Measurements from ENCODE around the gene IWS1.

IWS1 gene

GRCh38 chr2:127523269-127523939 is 2.9 kb downstream of the IWS1 start:
- DNase-seq (ENCODE audit: insufficient read length) (no peak), FAIRE-seq (no peak)
- no peak for TF ChIP-seq TAF1 (IDR thresholded peaks at IDR 0.05; ENCODE audit: borderline replicate concordance, low read depth, low read length)
- TF ChIP-seq POLR2AphosphoS5 (IDR thresholded peaks at IDR 0.05; ENCODE audit: low read depth, low read length) = no peak
- TF ChIP-seq POLR2A (IDR thresholded peaks at IDR 0.05; ENCODE audit: low read depth, low read length) = no peak

DNA sequence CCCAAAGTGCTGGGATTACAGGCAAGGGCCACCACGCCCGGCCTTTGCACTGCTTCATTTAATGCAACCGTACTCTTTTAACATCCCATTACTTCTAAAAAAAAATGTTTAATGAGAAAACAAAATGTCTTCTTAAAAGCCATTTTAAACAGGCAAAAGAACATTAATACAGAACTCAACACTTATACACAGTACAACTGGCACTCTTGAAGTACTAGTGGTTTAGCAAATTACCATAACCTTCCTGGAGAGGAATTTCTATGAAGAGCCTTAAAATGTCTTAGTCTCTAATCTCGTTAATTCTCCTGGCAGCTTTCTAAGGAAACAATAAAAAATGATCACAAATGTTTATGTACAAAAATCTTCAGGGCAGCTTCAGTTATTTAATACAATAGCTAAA is 5.9 kb downstream of the IWS1 start:
- FAIRE-seq = no peak
- no peak for DNase-seq (ENCODE audit: insufficient read length)
- no peak for TF ChIP-seq POLR2AphosphoS5 (IDR thresholded peaks at IDR 0.05; ENCODE audit: low read depth, low read length)
- TF ChIP-seq TAF1 (IDR thresholded peaks at IDR 0.05; ENCODE audit: borderline replicate concordance, low read depth, low read length) = no peak
- no peak for TF ChIP-seq POLR2A (IDR thresholded peaks at IDR 0.05; ENCODE audit: low read depth, low read length)

- DNase-seq (ENCODE audit: insufficient read length) (no peak), FAIRE-seq (no peak)
- TF ChIP-seq POLR2AphosphoS5 (IDR thresholded peaks at IDR 0.05; ENCODE audit: low read depth, low read length) = no peak
- no peak for TF ChIP-seq POLR2A (IDR thresholded peaks at IDR 0.05; ENCODE audit: low read depth, low read length)
Measured at GRCh38 chr2:127517465-127517864, 8.8 kb downstream of the IWS1 start.

DNA sequence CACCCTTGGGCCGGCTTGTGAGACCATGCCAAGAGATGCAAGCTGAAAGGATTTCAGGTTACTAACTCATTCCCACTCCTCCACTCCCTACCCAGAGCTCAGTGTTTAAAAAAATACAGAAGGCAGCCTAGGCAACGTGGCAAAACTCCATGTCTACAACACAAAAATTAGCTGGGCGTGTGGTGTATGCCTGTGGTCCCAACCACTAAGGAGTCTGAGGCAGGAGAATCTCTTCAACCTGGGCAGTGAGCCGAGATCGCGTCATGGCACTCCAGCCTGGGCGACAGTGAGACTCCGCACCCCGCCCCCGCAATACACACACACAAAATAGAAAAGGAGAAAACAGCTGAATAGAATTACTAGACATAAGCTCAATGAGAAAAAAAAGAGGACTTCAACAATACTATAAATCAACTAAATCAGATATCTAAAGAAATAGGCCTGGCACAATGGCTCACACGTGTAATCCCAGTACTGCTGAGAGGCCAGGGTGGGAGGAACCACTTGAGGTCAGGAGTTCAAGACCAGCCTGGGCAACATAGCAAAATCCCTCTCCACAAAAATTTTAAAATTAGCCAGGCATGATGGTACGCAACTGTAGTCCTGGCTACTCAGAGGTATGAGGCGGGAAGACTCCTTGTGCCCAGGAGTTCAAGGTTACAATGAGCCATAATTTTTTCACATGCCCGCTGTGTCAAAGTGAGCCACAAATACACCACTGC is 10.1 kb downstream of the IWS1 start:
- no peak for DNase-seq (ENCODE audit: insufficient read length)
- FAIRE-seq = no peak
- TF ChIP-seq POLR2AphosphoS5 (IDR thresholded peaks at IDR 0.05; ENCODE audit: low read depth, low read length) (no peak), POLR2A (IDR thresholded peaks at IDR 0.05; ENCODE audit: low read depth, low read length) (no peak), TAF1 (IDR thresholded peaks at IDR 0.05; ENCODE audit: borderline replicate concordance, low read depth, low read length) (no peak)

- FAIRE-seq = no peak
- DNase-seq (ENCODE audit: insufficient read length) = no peak
- TF ChIP-seq POLR2AphosphoS5 (IDR thresholded peaks at IDR 0.05; ENCODE audit: low read depth, low read length) = no peak
- no peak for TF ChIP-seq TAF1 (IDR thresholded peaks at IDR 0.05; ENCODE audit: borderline replicate concordance, low read depth, low read length)
- no peak for TF ChIP-seq POLR2A (IDR thresholded peaks at IDR 0.05; ENCODE audit: low read depth, low read length)
Measured at GRCh38 chr2:127515383-127515915, 10.8 kb downstream of the IWS1 start.

DNA sequence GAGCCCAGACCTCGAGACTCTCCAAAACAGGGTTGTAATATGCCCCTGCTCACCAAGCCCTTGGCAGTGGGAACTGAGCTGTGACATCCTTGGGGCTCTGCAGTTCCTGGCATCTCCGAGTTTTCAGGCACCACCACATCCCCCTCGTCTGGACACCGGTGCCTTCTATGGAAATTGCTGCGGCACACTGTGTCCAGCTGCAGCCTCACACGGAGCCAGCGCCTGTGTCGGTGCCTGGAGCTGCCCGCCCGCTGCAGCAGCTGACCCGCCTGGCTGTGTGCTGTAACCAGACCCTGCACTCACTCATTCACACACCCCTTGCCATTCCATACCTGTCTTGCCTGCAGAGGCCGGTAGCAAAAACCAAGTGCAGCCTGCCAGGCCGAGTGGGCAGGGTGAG is 11.8 kb downstream of the IWS1 start:
- no peak for DNase-seq (ENCODE audit: insufficient read length)
- FAIRE-seq = no peak
- TF ChIP-seq POLR2AphosphoS5 (IDR thresholded peaks at IDR 0.05; ENCODE audit: low read depth, low read length) (no peak), TAF1 (IDR thresholded peaks at IDR 0.05; ENCODE audit: borderline replicate concordance, low read depth, low read length) (no peak), POLR2A (IDR thresholded peaks at IDR 0.05; ENCODE audit: low read depth, low read length) (no peak)

GRCh38 chr2:127514076-127514475 is 12.2 kb downstream of the IWS1 start:
- FAIRE-seq = no peak
- TF ChIP-seq POLR2AphosphoS5 (IDR thresholded peaks at IDR 0.05; ENCODE audit: low read depth, low read length) (no peak), TAF1 (IDR thresholded peaks at IDR 0.05; ENCODE audit: borderline replicate concordance, low read depth, low read length) (no peak), POLR2A (IDR thresholded peaks at IDR 0.05; ENCODE audit: low read depth, low read length) (no peak; the same call in 1 of the 2 replicates)
- DNase-seq (ENCODE audit: insufficient read length) = no peak

- TF ChIP-seq TAF1 (IDR thresholded peaks at IDR 0.05; ENCODE audit: borderline replicate concordance, low read depth, low read length) (no peak), POLR2AphosphoS5 (IDR thresholded peaks at IDR 0.05; ENCODE audit: low read depth, low read length) (no peak), POLR2A (IDR thresholded peaks at IDR 0.05; ENCODE audit: low read depth, low read length) (no peak)
- DNase-seq (ENCODE audit: insufficient read length) = no peak
- FAIRE-seq = no peak
Measured at GRCh38 chr2:127512362-127512761, 13.9 kb downstream of the IWS1 start.

GRCh38 chr2:127511917-127512316 is 14.4 kb downstream of the IWS1 start:
- DNase-seq (ENCODE audit: insufficient read length) (no peak), FAIRE-seq (no peak)
- TF ChIP-seq TAF1 (IDR thresholded peaks at IDR 0.05; ENCODE audit: borderline replicate concordance, low read depth, low read length) = no peak
- TF ChIP-seq POLR2A (IDR thresholded peaks at IDR 0.05; ENCODE audit: low read depth, low read length) = no peak
- TF ChIP-seq POLR2AphosphoS5 (IDR thresholded peaks at IDR 0.05; ENCODE audit: low read depth, low read length) = no peak

DNA sequence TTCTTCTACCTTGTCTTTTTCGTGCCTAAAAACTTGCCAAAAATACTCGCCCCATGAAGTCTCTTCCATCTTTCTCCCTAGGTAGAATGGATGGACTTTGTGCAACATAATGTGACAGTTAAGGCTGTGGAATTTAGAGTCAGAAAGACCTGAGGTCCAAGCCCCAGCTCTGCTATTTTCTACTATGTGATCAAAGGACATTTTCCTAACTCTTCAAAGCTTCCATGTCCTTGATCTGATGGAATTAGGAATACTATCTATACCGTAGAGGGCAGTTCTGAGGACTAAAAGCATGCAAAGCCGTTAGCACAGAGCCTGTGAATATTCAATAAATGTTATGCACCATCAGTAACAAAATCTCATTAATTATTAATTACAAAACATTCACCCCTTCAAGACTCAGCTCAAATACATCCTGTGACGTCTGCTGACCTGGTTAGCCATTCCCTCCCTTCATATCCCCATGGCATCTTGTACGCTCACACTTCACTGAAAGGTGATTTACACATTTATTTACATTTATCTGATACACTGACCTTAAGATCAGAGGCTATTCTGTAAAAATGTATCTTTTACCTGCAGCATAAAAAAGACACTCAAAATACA is 15.1 kb downstream of the IWS1 start:
- DNase-seq (ENCODE audit: insufficient read length) = no peak

GRCh38 chr2:127510073-127510472 is 16.2 kb downstream of the IWS1 start:
- DNase-seq (ENCODE audit: insufficient read length) = no peak
- TF ChIP-seq POLR2A (IDR thresholded peaks at IDR 0.05; ENCODE audit: low read depth, low read length) = no peak
- no peak for TF ChIP-seq POLR2AphosphoS5 (IDR thresholded peaks at IDR 0.05; ENCODE audit: low read depth, low read length)
- no peak for TF ChIP-seq TAF1 (IDR thresholded peaks at IDR 0.05; ENCODE audit: borderline replicate concordance, low read depth, low read length)
- FAIRE-seq = no peak

More for the DNA sequence above, 15.1 kb downstream of the IWS1 start:
- no peak for TF ChIP-seq TAF1 (IDR thresholded peaks at IDR 0.05; ENCODE audit: borderline replicate concordance, low read depth, low read length)
- no peak for TF ChIP-seq POLR2AphosphoS5 (IDR thresholded peaks at IDR 0.05; ENCODE audit: low read depth, low read length)
- no peak for TF ChIP-seq POLR2A (IDR thresholded peaks at IDR 0.05; ENCODE audit: low read depth, low read length)
- no peak for FAIRE-seq

Measured in GM12892 (cell line).